SU-DHL-6 (cell line): ENCODE results near the gene CRYBA1.

Source experiments
- EZH2phosphoT487 ChIP-seq: fragments of 200-600 bp; sonication (generic), shearing (Covaris generic); conservative IDR thresholded peaks from 2 replicates; pipeline ENCODE4 v1.6.1; 2018; ENCODE audit warnings: mild to moderate bottlenecking, antibody characterized with exemption, low read length, moderate library complexity, mixed read lengths
- TF ChIP-seq, protein P1 (sequence below): fragments of 200-600 bp; sonication (generic); IDR thresholded peaks from one replicate; pipeline ENCODE4 v1.5.1; 2017; ENCODE audit warnings: antibody characterized with exemption, mild to moderate bottlenecking, low read length, moderate library complexity; ENCODE audit not compliant: insufficient read depth, poor library complexity, severe bottlenecking

DNA sequence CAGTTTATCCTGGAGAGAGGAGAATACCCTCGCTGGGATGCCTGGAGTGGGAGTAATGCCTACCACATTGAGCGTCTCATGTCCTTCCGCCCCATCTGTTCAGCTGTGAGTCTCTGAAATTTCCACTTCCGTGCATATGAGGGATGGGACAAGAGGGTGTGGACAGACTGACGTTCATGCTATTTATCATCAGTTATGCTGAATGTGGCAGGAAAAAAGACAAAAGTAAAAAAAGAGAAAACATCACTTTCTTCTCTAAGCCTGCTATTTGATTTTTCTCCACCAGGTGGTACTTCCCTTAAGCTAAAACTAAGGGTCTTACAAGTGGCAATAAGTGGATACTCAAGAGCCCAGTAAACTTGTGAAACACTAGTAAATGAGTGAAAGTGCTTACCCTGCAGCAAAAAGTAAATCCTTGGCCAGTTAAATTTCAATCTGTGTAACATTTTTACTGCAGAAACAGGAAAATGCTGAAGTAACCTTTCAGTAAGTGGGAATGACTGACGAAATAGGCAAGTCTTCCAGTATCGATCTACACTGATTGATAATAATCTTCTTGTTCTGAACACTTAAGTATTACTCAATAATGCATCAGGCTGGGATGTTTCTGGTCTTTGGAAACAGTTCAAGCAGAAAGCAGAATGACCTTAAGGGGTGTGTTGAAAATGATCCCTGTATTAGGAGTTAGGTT, 5.6 kb downstream of the CRYBA1 start:
- TF ChIP-seq, protein P1, sequence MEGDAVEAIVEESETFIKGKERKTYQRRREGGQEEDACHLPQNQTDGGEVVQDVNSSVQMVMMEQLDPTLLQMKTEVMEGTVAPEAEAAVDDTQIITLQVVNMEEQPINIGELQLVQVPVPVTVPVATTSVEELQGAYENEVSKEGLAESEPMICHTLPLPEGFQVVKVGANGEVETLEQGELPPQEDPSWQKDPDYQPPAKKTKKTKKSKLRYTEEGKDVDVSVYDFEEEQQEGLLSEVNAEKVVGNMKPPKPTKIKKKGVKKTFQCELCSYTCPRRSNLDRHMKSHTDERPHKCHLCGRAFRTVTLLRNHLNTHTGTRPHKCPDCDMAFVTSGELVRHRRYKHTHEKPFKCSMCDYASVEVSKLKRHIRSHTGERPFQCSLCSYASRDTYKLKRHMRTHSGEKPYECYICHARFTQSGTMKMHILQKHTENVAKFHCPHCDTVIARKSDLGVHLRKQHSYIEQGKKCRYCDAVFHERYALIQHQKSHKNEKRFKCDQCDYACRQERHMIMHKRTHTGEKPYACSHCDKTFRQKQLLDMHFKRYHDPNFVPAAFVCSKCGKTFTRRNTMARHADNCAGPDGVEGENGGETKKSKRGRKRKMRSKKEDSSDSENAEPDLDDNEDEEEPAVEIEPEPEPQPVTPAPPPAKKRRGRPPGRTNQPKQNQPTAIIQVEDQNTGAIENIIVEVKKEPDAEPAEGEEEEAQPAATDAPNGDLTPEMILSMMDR = peak; percentile 30
- no peak for TF ChIP-seq EZH2phosphoT487
